ENCODE results near the gene C2CD2. TPM values are rescaled to one million over a fixed set of nuclear protein-coding genes. Genes with fewer than 3 reads are reported as not detected.

C2CD2 gene
- total and polyA plus RNA-seq, 2 donors (not counting 3 experiments of a cell fraction or from before 2014, with no cell fraction given) = 32.6 to 41.2 TPM

DNA sequence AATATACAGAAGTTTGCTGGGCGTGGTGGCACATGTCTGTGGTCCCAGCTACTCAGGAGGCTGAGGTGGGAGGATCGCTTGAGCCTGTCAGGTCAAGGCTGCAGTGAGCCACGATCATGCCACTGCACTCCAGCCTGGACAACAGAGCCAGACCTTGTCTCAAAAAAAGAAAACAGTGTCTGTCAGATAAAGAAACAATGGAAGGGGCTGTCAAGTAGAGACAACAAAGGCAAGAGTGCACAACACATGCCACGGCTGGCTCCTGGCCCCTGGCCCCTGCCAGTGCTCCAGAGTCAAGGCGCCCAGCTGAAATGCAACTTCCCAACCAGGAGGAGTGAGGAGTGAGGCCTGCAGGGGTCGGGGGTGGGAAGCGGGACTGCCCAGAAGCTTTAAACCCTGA is 107.3 kb downstream of the C2CD2 start:
- dilution Hi-C loops (cut with MboI; ENCODE audit: extremely low pct_ligation_motif_present, low sequenced_read_pairs) = no loop called here
- TF ChIP-seq MYC (IDR thresholded peaks at IDR 0.05; ENCODE audit: low read depth, low read length) = no peak
- TF ChIP-seq, protein P1, sequence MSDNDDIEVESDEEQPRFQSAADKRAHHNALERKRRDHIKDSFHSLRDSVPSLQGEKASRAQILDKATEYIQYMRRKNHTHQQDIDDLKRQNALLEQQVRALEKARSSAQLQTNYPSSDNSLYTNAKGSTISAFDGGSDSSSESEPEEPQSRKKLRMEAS (IDR thresholded peaks at IDR 0.05; ENCODE audit: insufficient read depth, insufficient read length) = no peak
- TF ChIP-seq POLR2AphosphoS5 (IDR thresholded peaks at IDR 0.05; ENCODE audit: insufficient read depth, low read depth, low read length) = no peak
- no peak for TF ChIP-seq GATA2 (IDR thresholded peaks at IDR 0.05; ENCODE audit: insufficient read depth, insufficient read length, low read depth, low read length)
- no peak for TF ChIP-seq JUN (IDR thresholded peaks at IDR 0.05; ENCODE audit: borderline replicate concordance, insufficient read depth, insufficient read length, low read depth)
- no peak for TF ChIP-seq CTCF (IDR thresholded peaks at IDR 0.05; ENCODE audit: extremely low read depth in 1 of 2, insufficient read depth in 1 of 2, low read depth in 1 of 2, low read length in 2 of 2)
- Histone ChIP-seq H3K27me3 (ENCODE audit: control insufficient read depth in 2 of 2, insufficient read depth in 2 of 2, low read length in 2 of 2) (no peaks in the 10 kb centered on the region), H3K9me1 (replicated peaks; ENCODE audit: control insufficient read depth, extremely low read depth, insufficient read depth, low read length) (no peaks in the 10 kb centered on the region), H3K4me2 (ENCODE audit: insufficient read depth, low read length) (no peak overlapping the region), H3K36me3 (ENCODE audit: control insufficient read depth in 2 of 2, extremely low read depth in 1 of 2, insufficient read depth in 2 of 2, low read length in 2 of 2) (peaks cover 0 to 8% of the 10 kb centered on the region in 2 experiments), H3K79me2 (ENCODE audit: control insufficient read depth, insufficient read depth, low read length) (no peaks in the 10 kb centered on the region), H3K4me1 (ENCODE audit: control insufficient read depth, extremely low read depth, insufficient read depth, low read length) (no peaks in the 10 kb centered on the region), H3K27ac (ENCODE audit: insufficient read depth, low read depth, low read length) (no peak overlapping the region), H3K4me3 (replicated peaks in 1 of 3; ENCODE audit: insufficient read depth in 1 of 3, low read depth in 1 of 3, low read length in 3 of 3) (no peak overlapping the region), H3K9ac (replicated peaks; ENCODE audit: extremely low read depth, insufficient read depth, low read length) (no peak overlapping the region), H3K9me3 (replicated peaks; ENCODE audit: control insufficient read depth, insufficient read depth, low read length) (no peaks in the 10 kb centered on the region), H2AFZ (ENCODE audit: low read depth, low read length) (no peak overlapping the region), H4K20me1 (replicated peaks; ENCODE audit: control insufficient read depth, extremely low read depth, insufficient read depth, low read length) (no peaks in the 10 kb centered on the region)
- intact Hi-C loops (cut with micrococcal nuclease) = no loop called here
- ChIA-PET CTCF (interaction anchor here (0.8 to 1.6 kb wide), 5 partner anchors 30 to 271 kb away, joined by 3 to 4 read pairs (median 4); no protein-coding TSS in a partner anchor), POLR2A (no interaction called here)
- no TSS peak for BruUV-seq (replicated peaks)
- FAIRE-seq (no peak), DNase-seq (ENCODE audit: low read depth, low spot score) (no peak)

All from endothelial cell of umbilical vein (primary cell).